AG09309 (cell line): ENCODE results near the gene GPR32.

ENCODE experiments used
- DNase-seq: peaks from one replicate; pipeline ENCODE4 v3.0.0-alpha.2; 2010; ENCODE audit warnings: low read depth
- H3K4me3 ChIP-seq: 2 replicates; pipeline ENCODE4 v1.5.1; 2011; ENCODE audit warnings: mild to moderate bottlenecking, low read depth, low read length, moderate library complexity; ENCODE audit not compliant: control insufficient read depth
- TF ChIP-seq, protein P1 (sequence below): IDR thresholded peaks from 2 replicates; pipeline ENCODE4 v1.5.1; 2011; ENCODE audit warnings: mild to moderate bottlenecking, low read depth, low read length, inconsistent platforms; ENCODE audit not compliant: insufficient read depth, control insufficient read depth; ENCODE audit errors: missing control alignments

The GPR32 gene

GRCh38 chr19:50814883-50815282 lies 44.6 kb downstream of the GPR32 start:
- DNase-seq: no peak
- TF ChIP-seq, protein P1, sequence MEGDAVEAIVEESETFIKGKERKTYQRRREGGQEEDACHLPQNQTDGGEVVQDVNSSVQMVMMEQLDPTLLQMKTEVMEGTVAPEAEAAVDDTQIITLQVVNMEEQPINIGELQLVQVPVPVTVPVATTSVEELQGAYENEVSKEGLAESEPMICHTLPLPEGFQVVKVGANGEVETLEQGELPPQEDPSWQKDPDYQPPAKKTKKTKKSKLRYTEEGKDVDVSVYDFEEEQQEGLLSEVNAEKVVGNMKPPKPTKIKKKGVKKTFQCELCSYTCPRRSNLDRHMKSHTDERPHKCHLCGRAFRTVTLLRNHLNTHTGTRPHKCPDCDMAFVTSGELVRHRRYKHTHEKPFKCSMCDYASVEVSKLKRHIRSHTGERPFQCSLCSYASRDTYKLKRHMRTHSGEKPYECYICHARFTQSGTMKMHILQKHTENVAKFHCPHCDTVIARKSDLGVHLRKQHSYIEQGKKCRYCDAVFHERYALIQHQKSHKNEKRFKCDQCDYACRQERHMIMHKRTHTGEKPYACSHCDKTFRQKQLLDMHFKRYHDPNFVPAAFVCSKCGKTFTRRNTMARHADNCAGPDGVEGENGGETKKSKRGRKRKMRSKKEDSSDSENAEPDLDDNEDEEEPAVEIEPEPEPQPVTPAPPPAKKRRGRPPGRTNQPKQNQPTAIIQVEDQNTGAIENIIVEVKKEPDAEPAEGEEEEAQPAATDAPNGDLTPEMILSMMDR: no peak
- no peak overlapping the region for H3K4me3 ChIP-seq

DNA sequence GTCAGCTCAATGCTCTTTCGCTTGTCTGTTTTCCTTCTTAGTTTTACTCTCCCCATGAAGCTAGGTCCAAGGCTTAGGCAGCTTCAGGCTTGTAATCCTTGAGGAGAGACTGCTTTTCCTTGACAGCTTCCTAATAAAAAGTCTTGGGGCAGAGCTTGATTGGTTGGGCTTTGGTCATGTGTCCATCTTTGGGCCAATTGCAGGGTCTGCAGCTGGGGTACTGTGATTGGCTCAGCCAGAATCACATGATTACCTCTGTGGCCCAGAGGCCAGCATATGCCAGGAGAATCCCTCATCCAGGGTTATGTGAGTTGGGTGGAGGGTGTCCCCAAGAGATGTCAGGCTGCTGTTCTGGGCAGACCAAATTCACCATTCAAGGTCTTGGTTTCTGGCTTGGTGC lies 45.2 kb downstream of the GPR32 start:
- DNase-seq: no peak
- H3K4me3 ChIP-seq: no peak overlapping the region
- TF ChIP-seq, protein P1: no peak

GRCh38 chr19:50817941-50818858 lies 47.9 kb downstream of the GPR32 start:
- DNase-seq: no peak
- TF ChIP-seq, protein P1: no peak
- H3K4me3 ChIP-seq: peak overlapping the region; percentile 26

- no peak overlapping the region for H3K4me3 ChIP-seq
- no peak for DNase-seq
- TF ChIP-seq, protein P1: no peak
These were observed 48.7 kb downstream of the GPR32 start for GRCh38 chr19:50818859-50819472.

GRCh38 chr19:50819636-50820035 lies 49.4 kb downstream of the GPR32 start:
- H3K4me3 ChIP-seq: no peak overlapping the region

DNA sequence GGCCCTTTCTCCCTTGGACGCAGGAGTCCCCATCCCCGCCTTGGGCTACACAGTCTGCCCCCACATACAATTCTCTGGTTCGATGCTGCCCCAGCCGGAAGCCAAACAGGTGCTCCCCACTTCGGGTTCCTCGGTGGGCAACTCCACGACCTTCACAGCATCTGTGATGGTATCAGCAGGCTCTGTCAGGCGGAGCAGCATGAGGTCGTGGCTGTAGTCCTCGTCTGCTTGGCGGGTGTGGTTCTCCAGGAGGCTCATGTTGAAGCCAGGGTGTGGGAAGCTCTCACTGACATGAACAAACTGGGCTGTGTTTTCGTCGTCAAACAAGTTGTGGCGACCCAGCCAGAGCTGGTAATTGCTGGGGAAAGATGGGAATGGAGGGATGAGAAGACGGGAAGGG lies 49.8 kb downstream of the GPR32 start:
- TF ChIP-seq, protein P1: no peak
- H3K4me3 ChIP-seq: no peak overlapping the region
- DNase-seq: no peak

More at GRCh38 chr19:50819636-50820035, 49.4 kb downstream of the GPR32 start:
- no peak for DNase-seq
- TF ChIP-seq, protein P1: no peak
